SJSA1 (cell line): ENCODE data around the gene NDUFA11. TPM values are rescaled to one million over a fixed set of nuclear protein-coding genes. Genes with fewer than 3 reads are reported as not detected.
A peak's percentile ranks its signal among the peaks of the same experiment; 100 is the strongest.

Source experiments
- DNase-seq, 2 experiments: peaks; one replicate each; pipeline ENCODE4 v3.0.0-alpha.2; 2015 to 2020; ENCODE audit warnings: low spot score in 2 of 2, low read depth in 1 of 2
- H3K27ac ChIP-seq: fragments of 250-450 bp; sonication (Bioruptor Pico); 2 replicates; pipeline ENCODE4 v1.5.1; 2020; ENCODE audit warnings: mild to moderate bottlenecking, moderate library complexity
- H3K27me3 ChIP-seq: fragments of 250-450 bp; sonication (Bioruptor Pico); replicated peaks from 2 replicates; pipeline ENCODE4 v1.5.1; 2020; ENCODE audit warnings: mild to moderate bottlenecking, moderate library complexity
- H3K36me3 ChIP-seq: fragments of 250-450 bp; sonication (Bioruptor Pico); 2 replicates; pipeline ENCODE4 v1.5.1; 2020; ENCODE audit warnings: mild to moderate bottlenecking
- H3K4me1 ChIP-seq: fragments of 250-450 bp; sonication (Bioruptor Pico); replicated peaks from 2 replicates; pipeline ENCODE4 v1.6.1; 2021; ENCODE audit warnings: mild to moderate bottlenecking
- H3K4me3 ChIP-seq: fragments of 250-450 bp; sonication (Bioruptor Pico); 2 replicates; pipeline ENCODE4 v1.5.1; 2020; ENCODE audit warnings: mild to moderate bottlenecking
- H3K9me3 ChIP-seq: fragments of 250-450 bp; sonication (Bioruptor Pico); replicated peaks from 2 replicates; pipeline ENCODE4 v1.5.1; 2020; ENCODE audit warnings: mild to moderate bottlenecking
- total RNA-seq: library from RNA; depleted of rRNA; stranded (reverse); fragments of >200 nt; shearing (Covaris generic); gene quantifications from 2 replicates; pipeline ENCODE4 v1.2.3, GENCODE V29; 2014; rRNA removed

NDUFA11 gene
- total RNA-seq: 385 and 703 TPM in 2 replicates

DNA sequence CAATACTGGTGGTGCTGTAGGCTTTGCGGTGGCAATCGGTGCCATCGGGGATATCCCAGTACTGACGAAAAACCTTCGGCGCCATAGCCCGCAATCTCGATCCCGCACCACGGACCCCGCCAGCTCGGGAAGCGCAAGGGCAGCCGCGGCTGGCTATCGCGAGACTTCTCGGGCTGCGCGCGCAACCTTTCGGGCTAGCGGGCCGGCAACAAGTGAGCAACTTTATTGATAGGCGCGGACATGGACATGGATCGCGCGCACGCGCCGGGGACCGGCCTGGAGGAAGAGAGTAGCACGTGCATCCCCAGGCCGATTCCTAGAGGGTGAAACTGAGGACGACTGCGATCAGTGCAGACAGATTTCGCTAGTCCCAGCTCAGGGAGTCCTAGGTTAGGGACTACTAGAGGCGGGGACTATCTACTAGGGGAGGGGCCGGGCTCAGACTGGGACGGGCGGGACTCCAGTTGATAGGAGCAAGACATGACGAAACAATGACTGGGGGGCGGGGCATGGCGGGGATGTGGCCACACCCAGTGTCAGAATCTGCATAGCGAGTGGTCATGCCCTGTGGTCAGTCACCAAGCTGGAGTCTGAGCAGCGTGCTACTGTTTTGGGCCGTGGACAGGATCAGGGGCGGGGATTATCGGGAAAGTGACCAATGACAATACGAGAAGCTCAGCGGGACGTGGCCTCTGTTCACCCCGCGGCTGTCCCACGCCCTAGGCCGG is at the start of gene NDUFA11:
TSS of gene NDUFA11 (minus strand) at position 167 of the 728 bp plus-strand sequence. CDS start at position 85, 82 bp downstream.
- peaks cover 24% of the 10 kb centered on the region for H3K36me3 ChIP-seq
- H3K4me1 ChIP-seq: peaks cover 12% of the 10 kb centered on the region
- peak within 1 kb of the TSS; percentile 83 for H3K4me3 ChIP-seq
- 0 out of 2 replicates have a peak, but pooled peaks cover 2% of the 10 kb centered on the region for H3K9me3 ChIP-seq
- no peaks in the 10 kb centered on the region for H3K27me3 ChIP-seq
- peak within 1 kb of the TSS; percentile 85 for H3K27ac ChIP-seq
- peak; percentile 99 for DNase-seq

- H3K4me3 ChIP-seq: 0 out of 2 replicates have a peak overlapping the region, but pooled peaks have one; percentile 3
- H3K27me3 ChIP-seq: no peaks in the 10 kb centered on the region
- DNase-seq: peak in 1 of 2 experiments; percentile 33
- peaks cover 35% of the 10 kb centered on the region for H3K4me1 ChIP-seq
- peaks cover 37% of the 10 kb centered on the region for H3K36me3 ChIP-seq
- H3K9me3 ChIP-seq: no peaks in the 10 kb centered on the region
- H3K27ac ChIP-seq: peak overlapping the region; percentile 76
Observed at GRCh38 chr19:5953030-5953589, 49.5 kb upstream of the NDUFA11 start.

DNA sequence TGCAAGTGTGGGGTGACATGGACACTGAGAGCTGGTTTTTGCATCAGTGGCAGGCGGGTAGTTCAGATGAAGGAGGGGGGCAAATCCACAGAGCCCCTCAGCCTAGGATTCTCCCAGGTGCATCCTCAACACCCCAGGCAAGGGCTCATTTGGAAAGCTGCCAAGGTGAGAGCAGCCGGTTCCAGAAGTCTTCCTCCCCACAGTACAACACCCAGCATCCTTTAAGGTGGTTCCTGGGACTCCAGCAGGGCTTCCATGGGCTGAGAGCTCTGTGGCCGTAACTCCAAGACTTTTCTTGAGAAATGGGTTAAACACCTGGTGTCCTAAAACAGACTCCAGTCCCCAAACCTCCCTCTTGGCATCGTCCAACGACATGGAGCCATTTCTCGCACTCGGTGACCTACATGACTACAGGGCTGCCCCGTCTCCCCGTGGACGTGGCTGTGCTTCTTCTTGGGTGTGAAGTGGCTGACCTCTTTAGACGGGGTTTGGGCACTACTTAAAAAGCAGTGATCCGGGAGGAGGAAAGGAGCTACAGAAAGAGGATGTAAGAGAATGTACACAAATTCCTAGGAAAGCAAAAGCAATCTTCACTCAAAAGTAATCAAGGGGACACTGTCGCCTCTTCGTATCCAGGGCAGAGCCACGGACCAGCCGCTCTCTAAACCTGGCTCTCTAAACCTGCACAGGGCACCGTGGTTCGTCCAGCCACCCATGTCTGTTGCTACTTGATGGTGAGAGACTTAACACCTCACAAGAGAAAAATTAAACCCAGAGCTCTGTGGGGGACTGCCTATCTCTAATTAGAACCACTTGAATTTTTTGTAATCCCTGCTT is 48.8 kb upstream of the NDUFA11 start:
- Histone ChIP-seq H3K9me3 (no peaks in the 10 kb centered on the region), H3K4me3 (no peak overlapping the region), H3K36me3 (peaks cover 37% of the 10 kb centered on the region), H3K27me3 (no peaks in the 10 kb centered on the region), H3K4me1 (peaks cover 35% of the 10 kb centered on the region), H3K27ac (peak overlapping the region; percentile 76)
- no peak for DNase-seq

DNA sequence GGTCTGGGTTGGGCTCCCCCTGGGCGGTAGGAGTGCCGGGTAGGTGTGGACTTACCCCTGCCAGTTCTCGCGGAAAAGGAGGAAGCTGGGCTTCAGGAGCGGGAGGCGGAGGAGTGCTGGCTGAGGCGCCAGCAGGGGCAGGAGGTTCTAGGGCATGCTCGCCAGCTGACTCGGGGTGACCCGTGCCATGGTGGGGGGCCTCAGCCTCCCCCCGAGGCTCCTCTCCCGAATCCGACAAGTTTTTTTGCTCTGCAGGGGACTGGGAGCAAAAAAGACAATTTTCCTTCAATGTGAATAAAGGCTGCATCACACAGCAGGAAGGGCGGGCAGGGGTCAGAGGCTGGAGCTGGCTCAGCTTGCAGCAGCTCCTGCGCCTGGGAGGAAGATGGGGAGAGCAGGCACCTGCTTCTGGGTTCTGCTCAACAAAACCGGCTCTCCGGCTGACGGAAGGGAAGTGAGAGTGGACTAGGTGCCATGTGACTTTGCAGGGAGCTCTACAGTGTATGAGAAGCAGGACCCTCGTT is 47.8 kb upstream of the NDUFA11 start:
- peaks cover 35% of the 10 kb centered on the region for H3K4me1 ChIP-seq
- H3K27ac ChIP-seq: no peak overlapping the region
- H3K9me3 ChIP-seq: no peaks in the 10 kb centered on the region
- H3K27me3 ChIP-seq: no peaks in the 10 kb centered on the region
- peaks cover 37% of the 10 kb centered on the region for H3K36me3 ChIP-seq
- no peak for DNase-seq
- H3K4me3 ChIP-seq: no peak overlapping the region

GRCh38 chr19:5950741-5951140 is 47.2 kb upstream of the NDUFA11 start:
- H3K4me3 ChIP-seq: no peak overlapping the region
- peaks cover 35% of the 10 kb centered on the region for H3K4me1 ChIP-seq
- peaks cover 41% of the 10 kb centered on the region for H3K36me3 ChIP-seq
- no peak overlapping the region for H3K27ac ChIP-seq
- no peaks in the 10 kb centered on the region for H3K9me3 ChIP-seq
- DNase-seq: no peak
- no peaks in the 10 kb centered on the region for H3K27me3 ChIP-seq

DNA sequence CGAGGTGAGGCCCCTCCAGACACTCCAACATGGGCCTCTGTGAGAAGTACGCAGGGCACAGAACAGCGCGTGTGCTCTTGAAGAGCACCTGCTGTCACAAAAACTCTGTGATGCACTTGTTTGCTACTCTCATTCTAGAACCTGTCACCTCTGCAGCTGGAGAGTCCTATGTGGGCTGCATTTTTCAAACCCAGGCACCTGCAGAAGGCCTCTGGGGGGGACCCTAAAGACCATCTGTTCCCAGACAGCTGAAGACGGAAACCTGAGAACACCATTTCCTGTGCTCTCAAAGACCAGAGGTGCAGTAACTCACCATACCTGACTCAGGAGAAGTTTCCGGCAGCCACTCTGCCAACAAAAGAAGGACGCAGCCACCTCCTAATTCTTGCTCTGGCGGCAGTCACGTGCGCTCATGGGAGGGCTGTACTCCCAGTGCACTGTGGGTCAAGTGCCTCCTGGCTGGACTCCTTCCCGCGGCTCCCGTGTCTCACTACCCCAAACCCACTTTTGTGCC is 46.3 kb upstream of the NDUFA11 start:
- Histone ChIP-seq H3K9me3 (no peaks in the 10 kb centered on the region), H3K4me1 (peaks cover 29% of the 10 kb centered on the region), H3K4me3 (no peak overlapping the region), H3K27me3 (no peaks in the 10 kb centered on the region), H3K27ac (no peak overlapping the region), H3K36me3 (peaks cover 47% of the 10 kb centered on the region)
- no peak for DNase-seq

- no peaks in the 10 kb centered on the region for H3K9me3 ChIP-seq
- no peak for DNase-seq
- no peak overlapping the region for H3K4me3 ChIP-seq
- peaks cover 20% of the 10 kb centered on the region for H3K4me1 ChIP-seq
- H3K27ac ChIP-seq: no peak overlapping the region
- H3K27me3 ChIP-seq: no peaks in the 10 kb centered on the region
- peaks cover 51% of the 10 kb centered on the region for H3K36me3 ChIP-seq
Observed at GRCh38 chr19:5948752-5949564, 45.4 kb upstream of the NDUFA11 start.

- no peaks in the 10 kb centered on the region for H3K27me3 ChIP-seq
- no peak overlapping the region for H3K4me3 ChIP-seq
- peaks cover 5% of the 10 kb centered on the region for H3K4me1 ChIP-seq
- H3K9me3 ChIP-seq: no peaks in the 10 kb centered on the region
- H3K27ac ChIP-seq: no peak overlapping the region
- DNase-seq: no peak
- peaks cover 51% of the 10 kb centered on the region for H3K36me3 ChIP-seq
Observed at GRCh38 chr19:5947435-5947834, 43.8 kb upstream of the NDUFA11 start.

- no peaks in the 10 kb centered on the region; the same call in 1 of the 2 replicates for H3K4me1 ChIP-seq
- no peak overlapping the region for H3K4me3 ChIP-seq
- H3K27me3 ChIP-seq: no peaks in the 10 kb centered on the region
- H3K27ac ChIP-seq: no peak overlapping the region
- DNase-seq: no peak
- no peaks in the 10 kb centered on the region for H3K9me3 ChIP-seq
- peaks cover 47% of the 10 kb centered on the region for H3K36me3 ChIP-seq
Observed at GRCh38 chr19:5943623-5944022, 40.0 kb upstream of the NDUFA11 start.

- H3K9me3 ChIP-seq: no peaks in the 10 kb centered on the region
- no peak overlapping the region for H3K27ac ChIP-seq
- no peak for DNase-seq
- no peaks in the 10 kb centered on the region; the same call in 1 of the 2 replicates for H3K4me1 ChIP-seq
- H3K27me3 ChIP-seq: no peaks in the 10 kb centered on the region
- no peak overlapping the region for H3K4me3 ChIP-seq
- peaks cover 49% of the 10 kb centered on the region for H3K36me3 ChIP-seq
Observed at GRCh38 chr19:5943045-5943444, 39.5 kb upstream of the NDUFA11 start.

- no peak for DNase-seq
- peaks cover 58% of the 10 kb centered on the region for H3K36me3 ChIP-seq
- H3K4me3 ChIP-seq: no peak overlapping the region
- no peaks in the 10 kb centered on the region for H3K27me3 ChIP-seq
- H3K9me3 ChIP-seq: no peaks in the 10 kb centered on the region
- H3K4me1 ChIP-seq: no peaks in the 10 kb centered on the region; the same call in 1 of the 2 replicates
- H3K27ac ChIP-seq: no peak overlapping the region
Observed at GRCh38 chr19:5941673-5942072, 38.1 kb upstream of the NDUFA11 start.

DNA sequence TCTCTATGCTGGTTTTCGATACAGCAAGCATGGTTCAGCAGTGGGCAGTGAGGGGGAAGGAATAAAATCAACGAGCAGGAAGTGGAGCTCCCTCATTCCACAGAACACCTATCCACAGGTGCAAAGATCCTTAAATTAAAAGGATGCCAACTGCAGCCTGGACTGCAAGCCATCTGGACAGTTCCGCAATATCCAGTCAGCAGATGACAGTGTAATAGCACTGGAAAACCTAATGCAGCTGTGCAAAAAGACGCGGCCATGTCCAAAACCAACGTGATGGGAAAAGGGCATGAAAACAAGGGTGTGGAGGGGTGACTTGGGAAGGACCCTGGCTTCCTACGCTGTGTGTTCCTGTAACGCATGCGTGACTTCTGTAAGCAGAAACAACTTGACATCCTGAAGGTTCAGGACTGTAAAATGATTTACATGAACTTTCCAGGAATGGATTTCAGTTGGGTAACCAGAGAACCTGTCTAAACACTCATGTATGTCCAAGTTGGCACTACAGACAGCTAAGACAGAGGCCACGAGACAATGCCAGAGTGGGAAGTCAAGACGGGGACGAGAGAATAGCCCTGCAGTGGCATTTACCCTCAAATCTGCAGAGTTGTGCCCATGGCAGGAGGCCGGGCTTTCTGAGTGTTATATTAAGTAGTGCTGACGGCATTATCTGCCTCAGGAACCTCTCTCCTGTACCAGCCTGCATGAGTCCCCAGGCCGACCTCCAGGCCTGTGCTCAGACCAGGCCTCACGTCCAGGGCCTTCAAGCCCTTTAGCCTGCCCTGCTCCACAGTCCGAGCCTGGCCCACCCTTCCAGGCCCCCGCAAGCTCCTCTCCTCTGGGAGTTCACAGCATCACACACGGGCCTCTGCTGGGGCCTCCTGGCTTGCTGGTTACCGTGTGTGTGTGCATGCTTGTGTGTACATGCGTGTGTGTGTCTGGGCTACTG is 36.9 kb upstream of the NDUFA11 start:
- no peaks in the 10 kb centered on the region for H3K27me3 ChIP-seq

More for the DNA sequence above, 36.9 kb upstream of the NDUFA11 start:
- peaks cover 63% of the 10 kb centered on the region for H3K36me3 ChIP-seq
- H3K4me3 ChIP-seq: no peak overlapping the region
- H3K4me1 ChIP-seq: no peaks in the 10 kb centered on the region; the same call in 1 of the 2 replicates
- no peak overlapping the region for H3K27ac ChIP-seq
- no peaks in the 10 kb centered on the region for H3K9me3 ChIP-seq
- no peak for DNase-seq
